ENCODE data around the gene STAT5A. TPM values are rescaled to one million over a fixed set of nuclear protein-coding genes. Genes with fewer than 3 reads are reported as not detected.
"Not testable (repeated sequence)": the region's sequence is repeated elsewhere in the genome, so short reads cannot be mapped to it uniquely, and the experiment has no call there.

Gene STAT5A
- total RNA-seq, 5 donors from 2014 or later (not counting 1 experiment from before 2014, with no cell fraction given), result 141 to 160 (median 147) TPM

- POLR2A ChIA-PET, result interaction anchor here in 1 of 2 donors (0.6 to 0.7 kb wide), 2 partner anchors 33 to 44 kb away, joined by 3 read pairs; no protein-coding TSS in a partner anchor
- H3K4me1 ChIP-seq (ENCODE audit: control insufficient read depth in 1 of 2, extremely low read depth in 1 of 2, insufficient read depth in 2 of 2, low read length in 2 of 2), result peaks cover 26 to 34% of the 10 kb centered on the region in 2 experiments
- CTCF ChIA-PET, result interaction anchor here in 1 of 2 donors (0.6 kb wide), 1 partner anchor 17 kb away, joined by 3 read pairs; no protein-coding TSS in a partner anchor
Observed at GRCh38 chr17:42244116-42244515, 44.2 kb upstream of the STAT5A start.

GRCh38 chr17:42245183-42245582, 43.1 kb upstream of the STAT5A start:
- WGBS (ENCODE audit: insufficient coverage), result 94% methylated on average over 7 of the region's 11 CpGs
- not testable (repeated sequence) for H3K27me3 Mint-ChIP-seq

More at GRCh38 chr17:42244116-42244515, 44.2 kb upstream of the STAT5A start:
- not testable (repeated sequence) for H3K4me3 Mint-ChIP-seq; H3K27me3 Mint-ChIP-seq; H3K36me3 Mint-ChIP-seq; H3K36me3 ChIP-seq (ENCODE audit: control insufficient read depth in 2 of 2, extremely low read depth in 1 of 2, insufficient read depth in 1 of 2, low read length in 1 of 2); ATAC-seq (replicated peaks in 1 of 4); DNase-seq; H3K27me3 ChIP-seq (replicated peaks in 1 of 2; ENCODE audit: control insufficient read depth in 2 of 2, extremely low read depth in 1 of 2, insufficient read depth in 2 of 2, low read length in 1 of 2); H3K4me3 ChIP-seq (ENCODE audit: control insufficient read depth in 1 of 2, extremely low read depth in 1 of 2, low read length in 1 of 2); H3K9me3 ChIP-seq; H3K9me3 Mint-ChIP-seq; H3K27ac ChIP-seq (ENCODE audit: low read length)
- Mint-ChIP-seq H3K27ac (peak overlapping the region; percentile 46 to 64), H3K4me1 (peaks cover 60 to 73% (median 70%) of the 10 kb centered on the region in 3 donors)
- no CpG with 5 or more reads among the region's 3 CpGs for WGBS (ENCODE audit: insufficient coverage)

GRCh38 chr17:42246515-42246914, 41.8 kb upstream of the STAT5A start:
- Histone ChIP-seq H3K27me3 (replicated peaks in 1 of 2; ENCODE audit: control insufficient read depth in 2 of 2, extremely low read depth in 1 of 2, insufficient read depth in 2 of 2, low read length in 1 of 2) (no peaks in the 10 kb centered on the region), H3K4me1 (ENCODE audit: control insufficient read depth in 1 of 2, extremely low read depth in 1 of 2, insufficient read depth in 2 of 2, low read length in 2 of 2) (peaks cover 44 to 48% of the 10 kb centered on the region in 2 experiments), H3K4me3 (ENCODE audit: control insufficient read depth in 1 of 2, extremely low read depth in 1 of 2, low read length in 1 of 2) (peak overlapping the region; percentile 1 to 5), H3K9me3 (no peaks in the 10 kb centered on the region), H3K36me3 (ENCODE audit: control insufficient read depth in 2 of 2, extremely low read depth in 1 of 2, insufficient read depth in 1 of 2, low read length in 1 of 2) (peaks cover 0 to 2% of the 10 kb centered on the region in 2 donors), H3K27ac (ENCODE audit: low read length) (peak overlapping the region; percentile 91)
- ChIA-PET CTCF (interaction anchor here in 1 of 2 donors (0.9 to 1.5 kb wide), 2 partner anchors 17 to 24 kb away, joined by 3 to 10 read pairs; no protein-coding TSS in a partner anchor), POLR2A (interaction anchor here (0.6 to 4.7 kb wide), 5 partner anchors 9 to 283 kb away, joined by 3 to 147 read pairs (median 4); partner anchors contain the start of gene STAT5B (in 1 of the 2))
- peak overlapping the region; percentile 97 to 99 for H3K27ac Mint-ChIP-seq
- peak in 4 of 35 experiments; percentile 19 to 38 (median 30) for DNase-seq
- H3K36me3 Mint-ChIP-seq, result peaks cover 8% of the 10 kb centered on the region
- H3K4me1 Mint-ChIP-seq, result peaks cover 69 to 78% (median 76%) of the 10 kb centered on the region in 3 donors
- peak overlapping the region; percentile 65 to 76 (median 65) for H3K4me3 Mint-ChIP-seq
- WGBS (ENCODE audit: insufficient coverage), result 9% methylated on average over 3 of the region's 7 CpGs
- no peaks in the 10 kb centered on the region for H3K9me3 Mint-ChIP-seq
- ATAC-seq (replicated peaks in 1 of 4), result no peak
- no peaks in the 10 kb centered on the region for H3K27me3 Mint-ChIP-seq

More at GRCh38 chr17:42245183-42245582, 43.1 kb upstream of the STAT5A start:
- H3K27ac Mint-ChIP-seq; H3K27ac ChIP-seq (ENCODE audit: low read length); H3K9me3 ChIP-seq; H3K9me3 Mint-ChIP-seq; DNase-seq; H3K4me3 ChIP-seq (ENCODE audit: control insufficient read depth in 1 of 2, extremely low read depth in 1 of 2, low read length in 1 of 2); ATAC-seq (replicated peaks in 1 of 4); POLR2A ChIA-PET; H3K36me3 ChIP-seq (ENCODE audit: control insufficient read depth in 2 of 2, extremely low read depth in 1 of 2, insufficient read depth in 1 of 2, low read length in 1 of 2); H3K36me3 Mint-ChIP-seq; H3K27me3 ChIP-seq (replicated peaks in 1 of 2; ENCODE audit: control insufficient read depth in 2 of 2, extremely low read depth in 1 of 2, insufficient read depth in 2 of 2, low read length in 1 of 2); H3K4me3 Mint-ChIP-seq: not testable (repeated sequence)
- H3K4me1 Mint-ChIP-seq, result peaks cover 68 to 75% (median 73%) of the 10 kb centered on the region in 3 donors
- CTCF ChIA-PET, result interaction anchor here in 1 of 2 donors (0.9 kb wide), 1 partner anchor 23 kb away, joined by 3 read pairs; no protein-coding TSS in a partner anchor
- peaks cover 35 to 45% of the 10 kb centered on the region in 2 experiments for H3K4me1 ChIP-seq (ENCODE audit: control insufficient read depth in 1 of 2, extremely low read depth in 1 of 2, insufficient read depth in 2 of 2, low read length in 2 of 2)

- Histone ChIP-seq H3K27ac (ENCODE audit: low read length) (peak overlapping the region; percentile 91), H3K4me1 (ENCODE audit: control insufficient read depth in 1 of 2, extremely low read depth in 1 of 2, insufficient read depth in 2 of 2, low read length in 2 of 2) (peaks cover 44 to 48% of the 10 kb centered on the region in 2 experiments), H3K27me3 (replicated peaks in 1 of 2; ENCODE audit: control insufficient read depth in 2 of 2, extremely low read depth in 1 of 2, insufficient read depth in 2 of 2, low read length in 1 of 2) (no peaks in the 10 kb centered on the region), H3K4me3 (ENCODE audit: control insufficient read depth in 1 of 2, extremely low read depth in 1 of 2, low read length in 1 of 2) (no peak overlapping the region), H3K36me3 (ENCODE audit: control insufficient read depth in 2 of 2, extremely low read depth in 1 of 2, insufficient read depth in 1 of 2, low read length in 1 of 2) (peaks cover 0 to 2% of the 10 kb centered on the region in 2 donors), H3K9me3 (no peaks in the 10 kb centered on the region)
- no peak for DNase-seq
- ATAC-seq (replicated peaks in 1 of 4), result no peak
- Mint-ChIP-seq H3K9me3 (no peaks in the 10 kb centered on the region), H3K27ac (peak overlapping the region; percentile 97 to 99), H3K4me3 (peak overlapping the region in 2 of 3 donors; percentile 76 to 81), H3K4me1 (peaks cover 69 to 77% (median 74%) of the 10 kb centered on the region in 3 donors), H3K27me3 (no peaks in the 10 kb centered on the region), H3K36me3 (peaks cover 8% of the 10 kb centered on the region)
- CTCF ChIA-PET, result interaction anchor here in 1 of 2 donors (0.6 to 3.6 kb wide), 7 partner anchors 18 to 258 kb away, joined by 3 to 25 read pairs (median 8); partner anchors contain the start of gene STAT5B
- POLR2A ChIA-PET, result interaction anchor here (0.5 to 4.7 kb wide), 13 partner anchors 11 to 1113 kb away, joined by 3 to 147 read pairs (median 4); partner anchors contain the start of genes STAT5A (in 1 of the 2) and STAT5B (in 1 of the 2)
- WGBS (ENCODE audit: insufficient coverage), result 100% methylated on average over 3 of the region's 5 CpGs
Observed at GRCh38 chr17:42247734-42248133, 40.6 kb upstream of the STAT5A start.

GRCh38 chr17:42248351-42249179, 39.7 kb upstream of the STAT5A start:
- H3K27ac ChIP-seq (ENCODE audit: low read length), result peak overlapping the region; percentile 91
- H3K4me3 ChIP-seq (ENCODE audit: control insufficient read depth in 1 of 2, extremely low read depth in 1 of 2, low read length in 1 of 2), result peak overlapping the region; percentile 44 to 63
- peak overlapping the region; percentile 76 to 86 (median 81) for H3K4me3 Mint-ChIP-seq
- H3K27me3 ChIP-seq (replicated peaks in 1 of 2; ENCODE audit: control insufficient read depth in 2 of 2, extremely low read depth in 1 of 2, insufficient read depth in 2 of 2, low read length in 1 of 2), result no peaks in the 10 kb centered on the region
- no peaks in the 10 kb centered on the region for H3K9me3 ChIP-seq
- H3K36me3 Mint-ChIP-seq, result peaks cover 7% of the 10 kb centered on the region
- peaks cover 0 to 2% of the 10 kb centered on the region in 2 donors for H3K36me3 ChIP-seq (ENCODE audit: control insufficient read depth in 2 of 2, extremely low read depth in 1 of 2, insufficient read depth in 1 of 2, low read length in 1 of 2)
- DNase-seq, result peak; percentile 51 to 95 (median 86)
- no peaks in the 10 kb centered on the region for H3K27me3 Mint-ChIP-seq
- H3K9me3 Mint-ChIP-seq, result no peaks in the 10 kb centered on the region
- POLR2A ChIA-PET, result interaction anchor here (0.5 to 4.7 kb wide), 32 partner anchors 10 to 1751 kb away, joined by 3 to 147 read pairs (median 4); partner anchors contain the start of genes GHDC (in 1 of the 2), STAT3 (in 1 of the 2), STAT5A (in 1 of the 2) and STAT5B (in 1 of the 2)
- 0% methylated on average over 8 of the region's 13 CpGs for WGBS (ENCODE audit: insufficient coverage)
- peak overlapping the region; percentile 97 to 99 for H3K27ac Mint-ChIP-seq
- peaks cover 74 to 79% (median 78%) of the 10 kb centered on the region in 3 donors for H3K4me1 Mint-ChIP-seq
- CTCF ChIA-PET, result interaction anchor here (0.5 to 3.6 kb wide), 17 partner anchors 11 to 282 kb away, joined by 3 to 25 read pairs (median 4); partner anchors contain the start of genes DNAJC7 (in 1 of the 2), STAT5A (in 1 of the 2) and STAT5B (in 1 of the 2)
- ATAC-seq (replicated peaks in 1 of 4), result peak; percentile 90 to 96 (median 92)
- H3K4me1 ChIP-seq (ENCODE audit: control insufficient read depth in 1 of 2, extremely low read depth in 1 of 2, insufficient read depth in 2 of 2, low read length in 2 of 2), result peaks cover 46 to 50% of the 10 kb centered on the region in 2 experiments

All from T-cell (primary cell).